HuH-7.5 (cell line): ENCODE measurements around the gene ROCK1.

Experiments
- DNase-seq: peaks from one replicate; pipeline ENCODE4 v3.0.0; 2011; ENCODE audit warnings: low spot score

Gene ROCK1

GRCh38 chr18:21105936-21106335, 5.7 kb downstream of the ROCK1 start:
- DNase-seq = no peak

GRCh38 chr18:21101172-21101571, 10.4 kb downstream of the ROCK1 start:
- no peak for DNase-seq

GRCh38 chr18:21100678-21101077, 10.9 kb downstream of the ROCK1 start:
- DNase-seq = no peak

GRCh38 chr18:21100146-21100545, 11.5 kb downstream of the ROCK1 start:
- no peak for DNase-seq

- no peak for DNase-seq
Observed at GRCh38 chr18:21099442-21099841, 12.2 kb downstream of the ROCK1 start.

- no peak for DNase-seq
Observed at GRCh38 chr18:21096760-21097159, 14.9 kb downstream of the ROCK1 start.

GRCh38 chr18:21093133-21093532, 18.5 kb downstream of the ROCK1 start:
- no peak for DNase-seq

- no peak for DNase-seq
Observed at GRCh38 chr18:21090680-21091079, 20.9 kb downstream of the ROCK1 start.

GRCh38 chr18:21085579-21086166, 25.9 kb downstream of the ROCK1 start:
- no peak for DNase-seq

GRCh38 chr18:21084511-21085078, 27.0 kb downstream of the ROCK1 start:
- DNase-seq = no peak

- DNase-seq = no peak
Observed at GRCh38 chr18:21083017-21083416, 28.6 kb downstream of the ROCK1 start.

GRCh38 chr18:21081426-21081825, 30.2 kb downstream of the ROCK1 start:
- DNase-seq = no peak

- DNase-seq = no peak
Observed at GRCh38 chr18:21080576-21080975, 31.0 kb downstream of the ROCK1 start.

GRCh38 chr18:21074336-21075323, 37.0 kb downstream of the ROCK1 start:
- no peak for DNase-seq

- DNase-seq = no peak
Observed at GRCh38 chr18:21073180-21073579, 38.4 kb downstream of the ROCK1 start.

GRCh38 chr18:21071071-21071470, 40.5 kb downstream of the ROCK1 start:
- no peak for DNase-seq

- DNase-seq = no peak
Observed at GRCh38 chr18:21069468-21069867, 42.1 kb downstream of the ROCK1 start.

- no peak for DNase-seq
Observed at GRCh38 chr18:21064347-21064746, 47.3 kb downstream of the ROCK1 start.

- no peak for DNase-seq
Observed at GRCh38 chr18:21063011-21063410, 48.6 kb downstream of the ROCK1 start.

GRCh38 chr18:21057112-21057511, 54.5 kb downstream of the ROCK1 start:
- DNase-seq = no peak

- DNase-seq = no peak
Observed at GRCh38 chr18:21056545-21056944, 55.1 kb downstream of the ROCK1 start.

- DNase-seq = no peak
Observed at GRCh38 chr18:21054252-21054821, 57.3 kb downstream of the ROCK1 start.

GRCh38 chr18:21053127-21053526, 58.5 kb downstream of the ROCK1 start:
- peak; percentile 19 for DNase-seq
